Middle frontal gyrus (tissue), 1 donor: ENCODE data around the gene CPNE5.
"Not testable (repeated sequence)": the region's sequence is repeated elsewhere in the genome, so short reads cannot be mapped to it uniquely, and the experiment has no call there.

Experiments
- DNase-seq: peaks from one replicate; pipeline ENCODE4 v3.0.0-alpha.2; 2015; ENCODE audit warnings: low spot score; ENCODE audit errors: extremely low spot score

Gene CPNE5

GRCh38 chr6:36704961-36705577 is 134.2 kb downstream of the CPNE5 start:
- not testable (repeated sequence) for DNase-seq

- no peak for DNase-seq
Observed at GRCh38 chr6:36703982-36704381, 135.3 kb downstream of the CPNE5 start.

DNA sequence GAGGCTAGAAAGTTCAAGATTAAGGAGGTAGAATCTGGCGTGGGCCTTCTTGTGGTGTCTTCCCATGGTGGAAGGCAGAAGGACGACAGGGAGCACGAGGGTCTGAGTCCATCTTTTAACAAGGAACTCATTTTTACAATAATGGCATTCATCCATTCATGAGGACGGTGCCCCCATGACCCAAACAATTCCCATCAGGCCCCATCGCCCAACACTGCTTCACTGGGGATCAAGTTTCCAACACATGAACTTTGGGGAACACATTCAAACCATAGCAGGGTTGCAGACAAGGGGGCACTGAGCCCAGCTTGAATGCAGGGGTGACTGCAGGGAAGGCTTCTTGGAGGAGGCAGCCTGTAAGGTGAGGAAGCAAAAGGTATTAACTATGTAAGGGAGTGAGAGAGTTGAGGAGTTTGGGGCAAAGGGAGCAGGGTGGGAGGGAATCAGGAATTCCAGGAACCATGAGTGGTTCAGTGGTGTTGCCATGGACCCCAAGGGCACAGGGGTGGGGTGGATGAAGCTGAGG is 136.1 kb downstream of the CPNE5 start:
- no peak for DNase-seq

GRCh38 chr6:36702656-36703055 is 136.6 kb downstream of the CPNE5 start:
- DNase-seq: no peak

DNA sequence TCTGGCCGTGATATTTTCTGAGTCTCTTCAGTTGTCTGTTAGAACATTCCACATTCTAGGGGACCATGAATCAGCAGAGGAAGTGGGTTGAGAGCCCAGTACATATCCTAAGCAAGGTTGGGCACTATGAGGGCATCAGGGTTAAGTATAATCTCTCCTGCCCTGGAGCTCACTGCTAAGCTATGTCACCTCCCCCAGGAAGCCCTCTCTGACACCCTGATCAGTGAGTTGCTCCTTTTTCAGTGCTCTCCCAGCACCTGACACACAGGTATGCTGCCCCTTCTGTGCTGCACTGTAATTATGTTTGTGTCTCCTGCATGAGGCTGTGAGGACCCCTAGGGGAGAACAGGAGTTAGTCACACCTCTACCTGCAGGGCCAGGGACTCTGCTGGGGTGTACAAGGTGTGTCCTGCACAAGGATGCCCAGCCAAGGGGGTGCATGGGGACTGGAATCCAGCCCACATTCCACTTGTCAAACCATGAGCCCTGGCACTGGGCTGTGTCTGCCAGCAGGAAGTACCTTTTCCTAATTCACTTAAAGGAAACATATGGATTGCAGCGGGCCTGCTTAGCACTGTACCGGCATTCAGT is 137.7 kb downstream of the CPNE5 start:
- no peak for DNase-seq

- no peak for DNase-seq
Observed at GRCh38 chr6:36700831-36701230, 138.4 kb downstream of the CPNE5 start.

DNA sequence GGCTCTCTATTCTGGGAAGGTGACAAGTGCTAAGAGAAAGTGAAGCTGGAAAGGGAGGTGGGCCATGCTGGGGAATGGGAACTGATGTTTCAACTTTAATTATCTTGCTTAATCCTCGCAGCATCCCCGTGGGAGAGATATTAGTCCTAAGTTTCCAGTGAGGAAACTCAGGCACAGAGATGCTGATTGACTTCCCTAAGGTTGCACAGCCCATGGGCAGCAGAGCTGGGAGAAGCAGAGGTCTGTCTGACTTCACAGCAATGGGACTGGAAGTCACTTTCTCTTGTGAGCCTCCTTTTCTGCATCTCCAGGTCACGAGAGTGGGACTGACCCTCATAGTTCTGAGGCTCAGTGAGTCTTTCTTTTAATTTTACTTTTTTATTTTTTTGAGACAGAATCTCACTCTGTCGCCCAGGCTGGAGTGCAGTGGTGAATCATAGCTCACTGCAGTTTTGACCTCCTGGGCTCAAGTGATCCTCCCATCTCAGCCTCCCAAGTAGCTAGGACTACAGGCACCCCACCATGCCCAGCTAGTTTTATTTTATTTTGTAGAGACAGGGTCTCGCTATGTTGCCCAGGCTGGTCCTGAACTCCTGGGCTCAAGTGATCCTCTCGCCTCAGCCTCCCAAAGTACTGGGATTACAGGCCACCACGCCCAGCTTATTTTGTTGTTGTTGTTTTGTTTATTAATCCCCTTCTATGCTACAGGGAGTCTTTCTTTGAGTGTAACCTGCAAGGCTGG is 139.0 kb downstream of the CPNE5 start:
- no peak for DNase-seq

GRCh38 chr6:36699348-36699747 is 139.9 kb downstream of the CPNE5 start:
- DNase-seq: no peak

DNA sequence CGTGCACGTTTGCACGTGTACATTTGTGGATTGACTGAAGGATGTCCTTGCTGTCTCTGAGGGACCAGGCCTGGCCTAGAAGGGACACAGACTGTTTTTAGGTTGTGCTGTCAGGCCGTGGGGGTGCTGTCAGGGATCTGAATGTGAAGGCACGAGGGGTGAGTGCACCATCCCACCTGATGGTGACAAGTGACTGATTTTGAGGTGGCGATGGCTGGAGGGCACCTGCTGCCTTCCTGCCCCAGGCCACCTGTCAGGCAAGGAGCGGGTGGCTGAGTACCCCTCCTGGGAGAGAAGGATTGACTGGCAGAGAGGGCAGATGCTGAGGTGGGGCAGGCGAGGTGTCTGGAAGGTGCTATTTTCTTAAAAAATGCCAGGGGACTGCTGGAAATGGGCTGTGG is 140.4 kb downstream of the CPNE5 start:
- DNase-seq: no peak

DNA sequence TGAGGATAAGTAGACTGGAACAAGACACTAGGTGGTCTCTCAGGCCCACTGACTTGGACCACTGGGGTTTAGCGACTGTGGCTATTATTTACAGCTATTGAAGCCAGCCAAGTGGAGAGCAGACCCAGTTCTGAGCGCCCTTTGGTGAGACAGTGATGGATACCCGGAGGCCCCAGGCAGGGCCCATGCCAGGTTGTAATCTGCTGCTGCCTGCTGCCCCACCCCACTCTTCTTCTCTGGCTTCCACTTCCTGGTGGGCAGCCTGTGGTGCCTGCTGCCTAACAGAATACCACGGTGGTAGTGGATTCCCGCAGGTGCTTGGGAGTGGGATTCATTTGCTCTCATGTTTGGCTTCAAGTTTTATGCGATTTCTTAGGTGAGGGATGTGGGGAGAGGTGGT is 141.0 kb downstream of the CPNE5 start:
- no peak for DNase-seq

DNA sequence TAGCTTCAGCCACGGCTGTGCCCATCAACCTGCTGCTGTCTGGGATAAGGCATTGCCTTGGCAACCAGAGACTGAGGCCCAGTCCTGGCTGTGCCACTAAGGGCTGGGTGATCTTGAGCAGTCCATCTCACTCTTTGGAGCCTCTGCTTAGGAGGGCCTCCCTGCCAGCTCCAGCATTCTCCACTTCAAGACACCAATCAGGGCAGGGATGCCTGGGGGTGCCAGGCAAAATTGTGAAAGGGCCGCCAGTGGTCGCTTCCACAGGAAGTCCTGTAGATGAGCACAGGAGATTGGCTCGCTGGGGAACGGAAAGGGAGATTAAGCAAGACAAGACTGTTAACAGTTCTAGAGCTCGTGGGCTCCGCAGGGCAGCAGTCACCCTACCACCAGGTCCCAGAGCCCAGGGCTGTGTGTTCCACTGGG is 141.8 kb downstream of the CPNE5 start, which contains the start of gene RAB44:
RAB44 (plus strand) TSS at position 346 of the 423 bp plus-strand sequence. CDS start 6,410 bp downstream, outside the sequence.
- DNase-seq: no peak

GRCh38 chr6:36695414-36695813 is 143.8 kb downstream of the CPNE5 start:
- no peak for DNase-seq

- DNase-seq: no peak
Observed at GRCh38 chr6:36694616-36695015, 144.6 kb downstream of the CPNE5 start.

- DNase-seq: no peak
Observed at GRCh38 chr6:36692861-36693702, 146.2 kb downstream of the CPNE5 start.

DNA sequence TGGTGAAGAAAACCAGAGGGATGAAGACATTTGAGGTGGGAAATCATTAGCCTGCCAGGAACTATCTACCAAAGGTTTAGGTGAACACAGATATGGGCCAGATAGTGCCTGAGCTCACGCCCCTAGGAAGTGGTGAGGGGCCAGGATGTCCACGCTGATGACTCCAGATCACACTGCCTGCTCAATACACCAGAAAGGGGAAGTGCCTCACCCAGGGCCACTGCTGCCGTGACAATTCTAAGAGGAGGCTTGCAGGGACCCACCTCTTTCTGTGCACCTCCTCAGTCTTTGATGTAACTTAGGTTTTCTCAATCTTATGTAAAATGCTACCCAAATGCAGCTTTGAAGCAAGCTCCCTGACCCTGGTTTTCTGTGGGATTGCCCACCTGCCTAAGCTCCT is 147.0 kb downstream of the CPNE5 start:
- DNase-seq: no peak

GRCh38 chr6:36691612-36692011 is 147.6 kb downstream of the CPNE5 start:
- no peak for DNase-seq

GRCh38 chr6:36691011-36691410 is 148.2 kb downstream of the CPNE5 start:
- DNase-seq: no peak
